GM04504 (cell line): Measurements from ENCODE around the gene DMRTC1B.
"Not testable (repeated sequence)": the region's sequence is repeated elsewhere in the genome, so short reads cannot be mapped to it uniquely, and the experiment has no call there.

Experiments
- DNase-seq: peaks from one replicate; pipeline ENCODE4 v3.0.0-alpha.2; 2012; ENCODE audit warnings: low read depth

The DMRTC1B gene, protein sequence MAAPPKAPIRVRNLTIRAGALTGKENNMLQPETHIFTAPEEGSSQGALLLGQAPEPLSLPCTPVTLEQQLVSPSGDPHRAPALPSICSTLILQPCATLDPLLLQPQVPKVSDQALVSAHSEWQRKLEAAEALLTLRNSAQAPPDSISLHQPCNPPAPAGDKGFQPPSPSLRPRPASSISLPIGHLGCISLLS

DNA sequence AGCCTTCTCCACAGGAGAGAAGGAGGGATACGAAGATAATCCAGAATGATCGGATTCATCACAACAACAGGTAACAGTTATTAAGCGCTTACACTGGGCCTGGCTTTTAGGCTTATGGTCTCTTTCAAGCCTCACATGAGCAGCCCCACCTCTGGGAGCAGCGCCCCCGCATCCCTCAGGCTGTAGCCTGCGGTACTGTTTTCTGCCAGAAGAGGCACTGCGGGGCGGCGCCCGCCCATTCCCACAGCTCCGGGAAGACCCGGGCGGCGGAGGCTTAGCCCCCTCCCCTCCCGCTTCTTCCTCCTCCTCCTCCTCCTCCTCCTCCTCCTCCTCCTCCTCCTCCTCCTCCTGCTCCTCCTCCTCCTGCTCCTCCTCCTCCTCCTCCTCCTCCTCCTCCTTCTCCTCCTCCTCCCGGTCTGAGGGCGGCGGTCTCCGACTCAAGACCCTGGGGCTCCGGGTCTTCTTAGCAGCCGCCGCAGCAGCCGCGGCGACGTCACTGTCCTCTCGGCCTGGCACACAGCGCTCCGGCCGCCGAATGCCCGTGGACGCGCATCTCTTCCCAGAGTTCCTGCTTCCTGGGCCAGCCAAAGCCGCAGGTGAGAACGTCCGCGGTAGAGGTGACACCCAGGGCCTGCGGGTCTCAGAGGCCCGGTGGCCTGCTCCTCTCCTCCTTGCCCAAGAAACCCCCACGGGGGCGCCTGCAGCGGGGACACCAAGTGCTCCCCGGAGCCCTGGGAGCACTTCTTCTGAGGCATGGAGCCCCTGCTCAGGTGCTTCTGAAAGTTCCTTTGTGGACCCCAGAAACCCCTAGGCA lies at the start of gene DMRTC1B:
Gene DMRTC1B (plus strand): TSS at position 238 of the 814 bp plus-strand sequence. CDS start 68,246 bp downstream, outside the sequence.
- DNase-seq = not testable (repeated sequence)

DNA sequence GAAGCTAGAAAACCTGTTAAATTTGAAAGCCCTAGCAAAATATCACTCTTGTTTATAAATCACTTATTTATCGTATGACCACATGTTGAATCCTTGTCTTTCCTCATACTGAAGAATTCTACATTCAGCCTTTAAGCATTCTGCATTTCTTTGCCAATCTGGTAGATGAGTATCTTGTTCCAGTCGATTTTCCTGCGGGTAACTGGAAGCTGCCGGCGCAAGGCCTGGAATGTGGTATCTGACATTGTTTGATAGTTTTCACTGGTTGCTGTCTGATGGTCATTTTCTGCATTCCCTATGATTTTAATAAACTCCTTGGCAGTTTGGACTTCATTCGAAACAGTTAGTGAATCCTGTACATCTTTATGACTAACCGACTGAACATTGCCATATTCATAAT lies 48.8 kb upstream of the DMRTC1B start:
- DNase-seq = no peak

DNA sequence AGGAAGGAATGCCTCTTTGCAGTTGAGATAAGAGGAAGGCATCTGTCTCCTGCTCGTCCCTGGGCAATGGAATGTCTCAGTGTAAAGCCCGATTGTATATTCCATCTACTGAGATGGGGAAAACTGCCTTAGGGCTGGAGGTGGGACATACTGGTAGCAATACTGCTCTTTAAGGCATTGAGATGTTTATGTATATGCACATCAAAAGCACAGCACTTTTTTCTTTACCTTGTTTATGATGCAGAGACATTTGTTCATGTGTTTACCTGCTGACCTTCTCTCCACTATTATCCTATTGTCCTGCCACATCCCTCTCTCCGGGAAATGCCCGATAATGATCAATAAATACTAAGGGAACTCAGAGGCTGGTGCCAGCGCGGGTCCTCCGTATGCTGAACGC lies 43.1 kb upstream of the DMRTC1B start:
- DNase-seq = not testable (repeated sequence)

DNA sequence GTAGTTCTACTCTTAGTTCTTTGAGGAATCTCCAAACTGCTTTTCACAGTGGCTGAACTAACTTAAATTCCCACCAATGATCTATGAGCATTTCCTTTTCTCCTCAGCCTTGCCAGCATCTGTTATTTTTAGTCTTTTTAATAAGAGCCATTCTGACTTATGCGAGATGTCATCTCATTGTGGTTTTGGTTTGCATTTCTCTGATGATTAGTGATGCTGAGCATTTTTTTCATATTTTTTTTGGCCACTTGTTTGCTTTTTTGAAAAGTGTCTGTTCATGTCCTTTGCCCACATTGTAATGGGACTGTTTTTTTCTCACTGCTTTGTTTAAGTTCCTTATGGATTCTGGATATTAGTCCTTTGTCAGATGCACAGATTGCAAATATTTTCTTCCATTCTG lies 41.1 kb upstream of the DMRTC1B start:
- DNase-seq = no peak

DNA sequence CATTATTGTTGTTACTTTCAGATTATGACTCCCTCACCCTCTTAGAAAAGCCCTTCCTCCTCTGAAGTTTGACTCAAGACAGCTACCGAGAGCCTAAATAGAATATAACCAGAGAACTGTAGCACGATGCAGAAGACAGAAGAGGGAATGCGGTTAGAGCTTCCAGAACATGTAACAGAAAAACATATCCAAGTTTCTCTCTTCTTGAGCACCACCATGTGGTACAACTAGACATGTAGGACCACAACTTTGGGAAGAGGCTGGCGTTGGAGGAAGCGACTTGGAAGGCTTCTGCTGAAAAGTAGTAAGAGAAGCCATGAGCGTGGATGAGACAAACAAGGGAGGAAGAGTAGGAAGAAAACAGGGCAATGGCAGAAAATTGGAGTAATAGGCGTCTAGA lies 31.1 kb upstream of the DMRTC1B start:
- DNase-seq = not testable (repeated sequence)

DNA sequence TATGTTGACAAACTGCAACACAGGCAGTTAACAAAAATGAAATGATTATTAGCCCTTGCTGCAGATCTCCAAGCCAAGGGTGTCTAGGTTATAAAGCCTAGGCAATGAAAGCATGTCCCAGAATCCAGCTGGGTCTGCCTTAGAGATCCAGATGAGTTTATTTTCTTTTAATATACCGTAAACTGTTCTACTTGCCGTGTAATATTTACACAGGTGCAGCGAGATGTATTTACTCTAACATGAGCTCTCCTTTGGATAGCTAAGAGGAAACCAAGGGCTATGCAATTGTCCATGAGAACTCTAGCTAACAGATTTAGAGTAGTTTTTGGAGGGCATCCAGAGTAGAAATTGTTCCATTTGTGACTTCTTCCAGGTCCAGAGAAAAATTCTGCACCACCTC lies 28.1 kb upstream of the DMRTC1B start:
- DNase-seq = not testable (repeated sequence)

DNA sequence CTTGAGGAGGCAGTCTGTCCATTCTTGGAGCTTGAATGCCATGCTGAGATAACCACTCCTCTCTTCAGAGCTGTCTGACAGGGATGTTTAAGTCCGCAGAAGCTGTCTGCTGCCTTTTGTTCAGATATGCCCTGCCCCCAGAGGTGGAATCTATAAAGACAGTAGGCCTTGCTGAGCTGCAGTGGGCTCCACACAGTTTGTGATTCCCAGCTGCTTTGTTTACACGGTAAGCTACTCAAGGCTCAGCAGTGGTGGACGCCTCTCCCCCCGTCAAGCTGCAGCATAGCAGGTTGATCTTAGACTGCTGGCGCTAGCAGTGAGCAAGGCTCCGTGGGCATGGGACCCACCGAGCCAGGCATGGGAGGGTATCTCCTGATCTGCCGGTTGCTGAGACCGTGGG lies 16.2 kb upstream of the DMRTC1B start:
- DNase-seq = not testable (repeated sequence)

DNA sequence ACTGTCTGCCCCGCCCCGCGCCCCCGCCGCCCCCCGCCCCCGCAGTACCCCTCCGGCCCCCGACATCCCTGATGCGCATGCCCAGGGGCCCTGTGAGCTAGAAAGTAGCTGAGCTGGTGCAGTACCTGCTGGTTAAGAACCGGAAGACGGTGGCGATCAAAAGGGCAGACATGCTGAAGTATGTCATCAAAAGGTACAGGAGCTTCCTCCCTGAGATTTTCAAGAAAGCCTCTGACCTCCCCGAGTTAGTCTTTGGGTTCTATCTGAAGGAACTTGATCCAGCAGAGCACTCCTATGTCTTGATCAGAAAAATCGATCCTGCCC lies 739 bp downstream of the DMRTC1B start:
- DNase-seq = not testable (repeated sequence)

DNA sequence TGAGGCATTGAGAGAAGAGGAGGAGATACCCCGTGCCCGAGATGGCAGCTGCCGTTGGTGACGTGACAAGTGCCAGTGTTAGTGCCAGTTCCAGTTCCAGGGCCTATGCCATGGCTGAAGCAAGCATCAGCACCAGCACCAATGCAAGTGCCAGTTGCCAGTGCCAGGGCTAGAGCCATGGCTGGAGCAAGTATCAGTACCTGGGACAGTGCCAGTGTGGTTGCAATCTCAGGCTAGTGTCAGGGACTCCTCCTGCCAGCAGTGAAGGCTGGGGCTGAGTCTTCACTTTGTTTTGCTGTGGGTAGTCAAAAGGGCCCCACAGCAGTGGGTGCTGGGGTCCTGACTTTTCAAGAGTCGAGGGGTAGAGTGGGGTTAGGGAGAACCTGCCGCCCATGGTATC lies 1.5 kb downstream of the DMRTC1B start:
- not testable (repeated sequence) for DNase-seq

DNA sequence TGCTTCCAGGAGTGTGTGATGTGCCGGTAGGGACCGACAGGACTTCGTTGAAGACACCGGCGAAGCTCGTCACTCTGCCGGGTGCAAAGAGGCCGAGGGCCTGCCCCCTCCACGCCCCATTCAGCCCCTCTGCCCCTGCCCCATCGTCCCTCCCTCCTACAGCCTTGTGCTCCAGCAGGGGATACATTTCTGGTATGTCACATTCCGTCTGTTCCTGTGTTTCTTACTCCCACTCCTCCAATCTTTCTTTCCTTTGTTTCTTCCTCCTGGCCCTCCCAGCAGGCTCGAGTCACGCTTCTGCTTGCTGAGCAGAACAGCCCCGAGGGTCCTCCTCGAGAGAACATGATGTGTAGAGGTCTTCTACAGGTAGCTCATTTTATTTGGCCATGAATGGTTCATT lies 5.9 kb downstream of the DMRTC1B start, which contains the start of gene FAM236B:
Gene FAM236B (minus strand): TSS at position 101 of the 400 bp plus-strand sequence. CDS start 100 bp downstream, at position 1.
- DNase-seq = not testable (repeated sequence)

DNA sequence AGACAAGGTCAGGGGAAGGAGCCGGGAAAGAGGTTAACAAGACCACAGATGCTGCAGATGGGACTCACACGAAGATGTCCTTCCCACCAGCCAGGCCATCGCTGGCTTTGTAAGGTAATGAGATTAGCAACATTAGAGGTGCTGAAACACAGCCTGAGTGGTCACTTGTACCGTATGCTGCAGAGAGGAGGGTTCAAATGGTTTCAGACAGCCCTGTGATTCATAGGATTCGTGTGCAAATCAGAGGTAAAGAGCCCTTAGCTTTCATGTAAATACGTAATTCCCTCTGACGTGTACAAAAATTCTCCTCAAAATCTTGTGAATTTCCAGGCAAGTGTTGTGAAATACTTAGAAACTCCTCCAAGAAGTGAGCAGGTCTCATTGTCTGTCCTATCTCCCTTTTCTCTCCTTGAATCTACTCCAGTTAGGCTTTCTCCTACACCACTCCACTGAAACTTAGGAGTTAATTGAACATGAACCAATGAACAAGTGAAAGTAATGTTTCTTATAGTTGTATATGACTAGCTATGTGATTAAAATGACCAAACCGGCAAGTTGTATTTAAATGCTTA lies 6.8 kb downstream of the DMRTC1B start:
- DNase-seq = not testable (repeated sequence)

DNA sequence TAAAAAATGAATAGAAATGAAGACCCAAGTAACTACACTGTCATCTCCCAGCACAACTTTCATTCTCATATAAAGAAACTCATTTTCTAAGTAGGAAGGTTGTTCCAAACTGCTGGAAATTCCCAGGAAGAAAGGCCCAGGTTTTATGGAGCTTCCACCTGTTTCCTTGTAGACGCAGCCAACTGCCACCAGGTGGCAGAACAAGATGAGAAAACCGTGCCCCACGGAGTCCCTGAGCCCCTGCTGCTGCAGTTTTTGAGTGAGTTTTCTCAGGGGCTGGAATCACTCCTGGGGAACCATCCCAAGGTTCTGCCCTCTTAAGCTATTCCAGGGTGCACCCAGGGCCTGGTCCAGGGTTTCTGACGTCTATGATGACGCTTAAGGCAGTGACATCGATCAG lies 7.3 kb downstream of the DMRTC1B start:
- DNase-seq = not testable (repeated sequence)

DNA sequence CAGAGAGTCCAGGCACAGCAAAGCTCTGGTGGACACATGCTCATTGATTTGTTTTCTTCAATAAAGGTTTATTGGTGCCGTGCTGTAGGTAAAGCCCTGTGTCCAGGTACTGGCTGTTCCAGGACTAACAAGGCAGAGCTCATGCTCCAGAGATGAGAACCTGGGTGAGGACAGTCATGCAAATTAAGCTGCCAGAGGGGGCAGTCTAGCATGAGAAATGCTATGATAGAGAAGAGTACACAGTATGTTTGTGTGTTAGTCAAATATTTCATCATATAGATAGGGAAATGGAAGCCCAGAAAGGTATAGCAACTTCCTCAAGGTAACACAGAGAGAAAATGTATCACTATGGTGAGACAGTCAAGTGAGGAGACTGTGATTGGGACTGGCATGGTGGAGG lies 11.5 kb downstream of the DMRTC1B start:
- DNase-seq = not testable (repeated sequence)

DNA sequence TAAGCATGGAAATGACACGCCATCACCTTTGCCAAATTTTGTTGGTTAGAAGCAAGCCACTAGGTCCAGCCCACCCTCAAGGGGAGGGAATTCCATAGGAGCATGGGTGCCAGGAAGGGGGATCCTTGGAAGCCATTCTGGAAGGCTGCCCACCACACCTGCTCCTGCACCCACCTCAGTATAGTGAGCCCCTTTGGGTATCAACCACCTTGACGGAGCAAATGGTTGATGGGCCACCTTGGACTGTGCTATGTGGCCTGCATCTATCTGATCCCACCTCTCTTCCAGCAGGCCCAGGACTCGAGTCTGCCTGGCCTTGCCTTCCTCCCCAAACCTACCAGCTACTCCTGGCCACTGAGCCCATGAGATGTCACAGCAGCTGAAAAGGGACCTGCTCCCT lies 13.7 kb downstream of the DMRTC1B start:
- DNase-seq = not testable (repeated sequence)

DNA sequence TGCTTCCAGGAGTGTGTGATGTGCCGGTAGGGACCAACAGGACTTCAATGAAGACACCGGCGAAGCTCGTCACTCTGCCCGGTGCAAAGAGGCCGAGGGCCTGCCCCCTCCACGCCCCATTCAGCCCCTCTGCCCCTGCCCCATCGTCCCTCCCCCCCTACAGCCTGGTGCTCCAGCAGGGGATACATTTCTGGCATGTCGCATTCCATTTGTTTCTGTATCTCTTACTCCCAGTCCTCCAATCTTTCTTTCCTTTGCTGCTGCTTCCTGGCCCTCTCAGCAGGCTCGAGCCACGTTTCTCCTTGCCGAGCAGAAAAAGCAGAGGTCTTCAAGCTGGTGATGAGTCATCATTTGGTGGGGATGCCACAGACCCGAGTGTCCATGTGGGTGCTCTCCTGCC lies 31.4 kb downstream of the DMRTC1B start, which contains the start of gene FAM236D:
Gene FAM236D (minus strand): TSS at position 101 of the 400 bp plus-strand sequence. CDS start 100 bp downstream, at position 1.
- DNase-seq = not testable (repeated sequence)

DNA sequence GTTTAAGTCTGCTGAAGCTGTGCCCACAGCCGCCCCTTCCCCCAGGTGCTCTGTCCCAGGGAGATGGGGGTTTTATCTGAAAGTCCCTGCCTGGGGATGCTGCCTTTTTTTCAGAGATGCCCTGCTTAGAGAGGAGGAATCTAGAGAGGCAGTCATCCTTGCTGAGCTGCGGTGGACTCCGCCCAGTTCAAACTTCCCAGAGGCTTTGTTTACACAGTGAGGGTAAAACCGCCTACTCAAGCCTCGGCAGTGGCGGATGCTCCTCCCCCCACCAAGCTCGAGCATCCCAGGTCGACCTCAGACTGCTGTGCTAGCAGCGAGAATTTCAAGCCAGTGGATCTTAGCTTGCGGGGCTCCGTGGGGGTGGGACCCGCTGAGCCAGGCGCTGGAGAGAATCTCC lies 54.0 kb downstream of the DMRTC1B start:
- not testable (repeated sequence) for DNase-seq

DNA sequence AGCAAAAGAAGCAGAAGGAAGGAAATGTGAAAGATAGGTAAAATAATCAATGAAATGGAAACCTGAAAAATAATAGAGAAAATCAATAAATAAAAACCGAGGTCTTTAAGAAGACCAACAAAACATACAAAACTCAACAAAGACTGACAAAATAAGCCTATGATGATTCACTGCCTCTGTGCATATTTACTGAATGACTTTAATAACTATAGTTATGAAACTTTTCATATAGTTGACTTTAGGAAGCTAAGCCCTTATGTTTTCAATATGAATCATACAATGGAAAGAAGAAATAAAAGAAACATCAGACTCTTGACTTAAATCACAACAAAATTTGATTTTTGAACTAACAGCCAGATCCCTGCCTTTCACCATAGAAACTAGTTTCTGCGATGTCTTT lies 60.8 kb downstream of the DMRTC1B start:
- DNase-seq = not testable (repeated sequence)

DNA sequence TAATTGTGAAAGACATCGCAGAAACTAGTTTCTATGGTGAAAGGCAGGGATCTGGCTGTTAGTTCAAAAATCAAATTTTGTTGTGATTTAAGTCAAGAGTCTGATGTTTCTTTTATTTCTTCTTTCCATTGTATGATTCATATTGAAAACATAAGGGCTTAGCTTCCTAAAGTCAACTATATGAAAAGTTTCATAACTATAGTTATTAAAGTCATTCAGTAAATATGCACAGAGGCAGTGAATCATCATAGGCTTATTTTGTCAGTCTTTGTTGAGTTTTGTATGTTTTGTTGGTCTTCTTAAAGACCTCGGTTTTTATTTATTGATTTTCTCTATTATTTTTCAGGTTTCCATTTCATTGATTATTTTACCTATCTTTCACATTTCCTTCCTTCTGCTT lies 106.2 kb downstream of the DMRTC1B start:
- DNase-seq = not testable (repeated sequence)

DNA sequence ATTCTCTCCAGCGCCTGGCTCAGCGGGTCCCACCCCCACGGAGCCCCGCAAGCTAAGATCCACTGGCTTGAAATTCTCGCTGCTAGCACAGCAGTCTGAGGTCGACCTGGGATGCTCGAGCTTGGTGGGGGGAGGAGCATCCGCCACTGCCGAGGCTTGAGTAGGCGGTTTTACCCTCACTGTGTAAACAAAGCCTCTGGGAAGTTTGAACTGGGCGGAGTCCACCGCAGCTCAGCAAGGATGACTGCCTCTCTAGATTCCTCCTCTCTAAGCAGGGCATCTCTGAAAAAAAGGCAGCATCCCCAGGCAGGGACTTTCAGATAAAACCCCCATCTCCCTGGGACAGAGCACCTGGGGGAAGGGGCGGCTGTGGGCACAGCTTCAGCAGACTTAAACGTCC lies 113.0 kb downstream of the DMRTC1B start:
- DNase-seq = not testable (repeated sequence)
